Lower leg skin (tissue), 3 donors: ENCODE measurements around the gene SLIT3.

Source experiments
- POLR2A ChIP-seq, 2 donors: fragments of 450-650 bp; IDR thresholded peaks; one replicate each; pipeline ENCODE4 v1.6.1; 2016 to 2017; ENCODE audit warnings: antibody characterized with exemption in 2 of 2, mild to moderate bottlenecking in 1 of 2, moderate library complexity in 1 of 2
- TF ChIP-seq, protein P1 (sequence below), 3 donors: fragments of 450-650 bp; IDR thresholded peaks; one replicate each; pipeline ENCODE4 v1.5.1; 2016; ENCODE audit warnings: antibody characterized with exemption in 3 of 3, mild to moderate bottlenecking in 3 of 3, moderate library complexity in 2 of 3

- TF ChIP-seq POLR2A (IDR thresholded peaks at IDR 0.05), result no peak
- TF ChIP-seq, protein P1, sequence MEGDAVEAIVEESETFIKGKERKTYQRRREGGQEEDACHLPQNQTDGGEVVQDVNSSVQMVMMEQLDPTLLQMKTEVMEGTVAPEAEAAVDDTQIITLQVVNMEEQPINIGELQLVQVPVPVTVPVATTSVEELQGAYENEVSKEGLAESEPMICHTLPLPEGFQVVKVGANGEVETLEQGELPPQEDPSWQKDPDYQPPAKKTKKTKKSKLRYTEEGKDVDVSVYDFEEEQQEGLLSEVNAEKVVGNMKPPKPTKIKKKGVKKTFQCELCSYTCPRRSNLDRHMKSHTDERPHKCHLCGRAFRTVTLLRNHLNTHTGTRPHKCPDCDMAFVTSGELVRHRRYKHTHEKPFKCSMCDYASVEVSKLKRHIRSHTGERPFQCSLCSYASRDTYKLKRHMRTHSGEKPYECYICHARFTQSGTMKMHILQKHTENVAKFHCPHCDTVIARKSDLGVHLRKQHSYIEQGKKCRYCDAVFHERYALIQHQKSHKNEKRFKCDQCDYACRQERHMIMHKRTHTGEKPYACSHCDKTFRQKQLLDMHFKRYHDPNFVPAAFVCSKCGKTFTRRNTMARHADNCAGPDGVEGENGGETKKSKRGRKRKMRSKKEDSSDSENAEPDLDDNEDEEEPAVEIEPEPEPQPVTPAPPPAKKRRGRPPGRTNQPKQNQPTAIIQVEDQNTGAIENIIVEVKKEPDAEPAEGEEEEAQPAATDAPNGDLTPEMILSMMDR (IDR thresholded peaks at IDR 0.05), result no peak
Observed at GRCh38 chr5:169341556-169341955, 40.6 kb upstream of the SLIT3 start.
